Fibroblast of skin of left quadriceps (primary cell): ENCODE data around the gene PHEX.

Experiments used
- DNase-seq, 2 experiments: peaks; one replicate each; pipeline ENCODE4 v3.0.0-alpha.2; 2013; ENCODE audit warnings: low read depth in 2 of 2

Gene PHEX

GRCh38 chrX:22040184-22040583 lies 8.1 kb downstream of the PHEX start:
- DNase-seq = no peak

GRCh38 chrX:22041907-22042530 lies 9.9 kb downstream of the PHEX start:
- DNase-seq = no peak

DNA sequence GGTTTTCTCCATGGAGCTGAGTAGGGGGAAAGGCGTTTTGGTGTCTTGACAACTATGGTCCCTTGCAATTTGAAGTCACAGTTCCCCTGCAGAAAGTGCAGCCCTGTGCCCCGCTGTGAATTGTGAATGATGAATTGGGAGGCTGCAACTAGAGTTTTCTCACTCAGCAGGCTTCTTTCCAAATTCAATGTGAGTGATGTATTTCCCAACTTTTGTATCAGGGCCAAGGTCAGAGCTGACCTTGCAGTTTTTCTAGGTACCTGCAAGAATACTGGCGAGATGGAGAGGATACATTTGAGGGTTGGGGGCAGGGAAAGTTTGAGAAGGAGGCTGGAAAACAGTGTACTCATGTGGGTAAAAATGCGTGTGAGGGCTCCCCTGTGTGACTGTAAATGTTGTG lies 11.7 kb downstream of the PHEX start:
- DNase-seq = no peak

DNA sequence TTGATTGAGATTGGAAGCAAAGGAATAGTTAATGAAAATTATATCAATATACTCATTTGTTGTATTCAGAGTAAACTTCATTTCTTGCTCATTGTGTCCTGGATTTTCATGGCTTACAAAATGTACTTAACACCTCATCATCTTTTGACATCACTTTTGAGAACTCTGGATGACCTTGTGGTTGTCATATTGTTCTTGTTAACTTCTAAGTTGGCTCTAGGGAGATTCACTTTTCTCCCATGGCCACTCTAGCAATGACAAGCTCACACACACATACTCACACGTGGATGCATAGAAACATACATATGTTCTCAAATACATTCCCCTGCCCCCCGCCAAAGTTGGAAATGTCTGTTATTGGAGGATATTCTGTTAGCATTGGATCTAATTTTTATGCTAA lies 15.3 kb downstream of the PHEX start:
- no peak for DNase-seq

DNA sequence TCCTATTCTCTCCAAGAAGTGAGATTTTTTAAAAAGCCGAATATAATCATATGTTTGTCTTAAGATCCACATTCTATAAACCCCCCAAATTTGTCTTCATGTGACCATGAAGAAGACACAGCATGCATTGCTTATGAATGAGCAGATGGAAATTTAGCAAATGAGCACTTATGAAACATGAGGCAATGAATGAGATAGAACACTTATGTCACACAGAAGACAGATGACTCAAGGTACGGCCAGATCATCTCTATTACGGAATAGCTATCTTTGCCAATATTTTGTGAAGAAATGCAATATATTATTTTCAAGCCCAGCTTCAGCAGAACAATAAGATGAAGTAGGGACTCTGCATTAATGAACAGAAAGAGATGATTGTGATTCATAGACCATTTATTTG lies 21.4 kb downstream of the PHEX start:
- DNase-seq = no peak

- DNase-seq = no peak
These were observed 24.1 kb downstream of the PHEX start for GRCh38 chrX:22056235-22056634.

GRCh38 chrX:22057667-22058066 lies 25.5 kb downstream of the PHEX start:
- no peak for DNase-seq

DNA sequence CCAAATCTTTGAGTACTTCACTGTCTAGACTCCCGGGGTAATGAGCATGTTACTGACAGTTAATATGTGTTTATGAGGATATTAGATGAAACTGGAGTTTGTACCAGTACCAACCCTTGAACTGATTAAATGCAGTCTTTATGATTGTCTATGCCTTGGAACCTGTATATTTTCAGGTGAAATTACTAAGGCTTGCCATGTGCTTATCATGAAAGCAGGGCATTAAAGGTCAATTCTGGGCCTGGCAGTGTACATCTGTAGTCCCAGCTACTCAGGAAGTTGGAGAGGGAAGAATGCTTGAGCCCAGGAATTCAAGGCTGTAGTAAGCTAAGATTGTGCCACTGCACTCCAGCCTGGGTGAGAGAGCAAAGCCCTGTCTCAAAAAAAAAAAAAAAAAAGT lies 27.6 kb downstream of the PHEX start:
- DNase-seq = no peak

GRCh38 chrX:22060415-22061280 lies 28.5 kb downstream of the PHEX start:
- peak; percentile 3 to 5 for DNase-seq

- no peak for DNase-seq
These were observed 31.2 kb downstream of the PHEX start for GRCh38 chrX:22063284-22063683.

DNA sequence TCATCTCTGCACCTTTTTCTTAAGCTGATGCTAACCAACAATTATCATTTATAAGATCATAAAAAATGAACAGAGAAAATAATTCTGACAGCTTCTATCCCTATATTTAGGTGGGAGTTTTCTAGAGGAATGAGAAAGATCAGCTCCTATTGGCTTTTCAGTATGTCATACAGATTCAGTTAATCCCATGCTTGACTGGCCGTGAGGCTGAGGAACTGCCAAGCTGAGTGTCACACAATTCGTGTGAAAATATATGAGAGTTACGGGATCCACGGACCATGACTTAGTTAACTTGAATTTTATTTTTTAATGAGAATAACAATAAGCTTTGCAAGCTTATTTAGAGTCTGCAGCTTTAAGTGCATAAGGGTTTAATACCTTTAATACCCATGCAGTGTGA lies 37.5 kb downstream of the PHEX start:
- no peak for DNase-seq

DNA sequence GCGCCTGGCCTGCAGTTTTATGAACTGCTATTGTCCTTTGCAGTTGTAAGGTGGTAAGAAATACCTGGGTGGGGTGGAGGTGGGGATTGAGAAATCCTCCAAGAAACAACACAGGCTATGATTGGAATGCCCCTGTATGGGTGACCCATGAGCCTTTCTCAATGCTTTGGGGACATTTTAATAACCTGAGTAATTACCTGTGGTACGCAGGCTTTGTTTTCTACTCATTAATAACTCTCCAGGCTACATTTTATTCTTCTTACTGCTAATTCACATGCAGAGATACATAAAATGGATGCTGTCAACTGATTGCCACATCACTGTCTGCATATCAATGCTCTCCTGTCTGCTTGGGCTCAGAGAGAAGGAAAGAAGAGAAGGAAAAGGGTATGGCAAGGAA lies 41.8 kb downstream of the PHEX start:
- DNase-seq = no peak

DNA sequence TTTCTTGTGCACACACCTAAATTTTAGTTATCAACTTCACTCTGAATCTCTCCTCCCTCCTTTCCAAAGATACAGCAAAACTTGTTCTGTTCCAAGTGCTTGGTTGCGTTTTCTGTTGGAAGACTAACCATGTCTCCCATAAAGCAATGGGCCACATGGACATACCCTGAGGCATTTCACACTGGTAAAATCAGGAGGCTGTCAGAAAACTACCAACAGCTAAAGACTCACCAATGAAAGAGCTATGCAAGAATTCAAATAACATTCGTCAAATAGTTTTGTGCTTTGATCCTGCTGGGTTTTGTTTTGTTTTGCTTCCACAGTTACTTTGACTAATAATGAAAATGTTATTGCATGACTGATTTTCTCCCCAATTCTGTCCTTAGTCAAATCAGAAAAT lies 46.0 kb downstream of the PHEX start:
- DNase-seq = no peak

- DNase-seq = peak; percentile 20 to 23
These were observed 49.5 kb downstream of the PHEX start for GRCh38 chrX:22081475-22082092.

DNA sequence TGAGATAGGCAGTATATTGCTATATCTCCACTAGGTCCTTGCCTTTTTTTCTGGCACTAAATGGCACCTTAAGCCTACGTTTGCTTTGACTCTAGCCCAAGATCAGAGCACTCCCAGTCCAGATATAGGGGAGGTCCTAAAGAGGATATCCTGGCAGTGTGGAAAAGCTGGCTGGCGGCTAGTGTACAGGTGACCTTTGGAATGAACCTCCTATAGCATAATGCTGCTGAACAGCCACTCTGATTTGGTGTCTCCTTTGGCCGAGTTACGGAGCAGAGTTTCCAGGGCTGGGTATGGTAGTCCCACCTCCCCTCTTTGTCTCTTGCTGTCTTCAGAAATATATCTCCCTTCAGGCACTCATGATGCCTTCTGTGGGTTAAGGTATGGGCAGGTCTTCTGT lies 53.9 kb downstream of the PHEX start:
- DNase-seq = no peak

- DNase-seq = no peak
These were observed 55.0 kb downstream of the PHEX start for GRCh38 chrX:22087011-22087557.

DNA sequence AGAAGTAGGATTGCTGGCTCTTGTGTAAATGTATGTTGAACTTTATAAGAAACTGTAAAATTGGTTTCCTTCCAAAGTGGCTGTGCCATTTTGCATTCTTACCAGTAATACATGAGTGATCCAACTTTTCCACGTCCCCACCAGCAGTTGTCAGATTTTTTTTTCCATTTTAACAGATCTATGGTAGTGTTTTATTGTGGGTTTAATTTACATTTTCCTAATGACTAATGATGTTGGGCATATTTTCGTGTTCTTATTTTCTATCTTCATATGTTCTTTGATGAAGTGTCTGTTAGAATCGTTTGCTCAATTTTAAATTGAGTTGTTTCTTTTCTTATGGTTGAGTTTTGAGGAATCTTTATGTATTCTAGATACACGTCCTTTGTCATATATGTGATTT lies 56.2 kb downstream of the PHEX start:
- no peak for DNase-seq

- peak; percentile 26 for DNase-seq
These were observed 58.1 kb downstream of the PHEX start for GRCh38 chrX:22090181-22090580.

GRCh38 chrX:22093550-22093949 lies 61.4 kb downstream of the PHEX start:
- DNase-seq = no peak

GRCh38 chrX:22095286-22095685 lies 63.2 kb downstream of the PHEX start:
- DNase-seq = peak; percentile 16 to 19

DNA sequence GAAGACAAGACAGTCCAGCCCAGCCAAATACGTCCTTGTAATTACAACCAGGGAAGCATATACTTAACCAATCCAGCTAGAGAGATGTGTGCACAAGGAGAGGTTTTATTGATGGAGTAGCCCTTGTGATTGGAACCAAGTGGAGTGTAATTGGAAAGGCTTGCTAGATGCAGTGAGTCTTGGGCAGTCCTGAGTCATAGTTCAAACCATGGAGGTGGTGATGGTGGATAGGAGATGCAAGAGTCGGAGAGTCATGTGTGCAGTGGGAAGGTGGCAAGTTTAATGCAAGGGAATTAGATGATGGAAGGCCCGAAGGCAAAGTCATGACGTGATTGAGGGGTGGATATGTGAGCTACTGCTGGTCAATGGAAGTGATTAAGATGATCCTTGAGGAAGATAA lies 63.7 kb downstream of the PHEX start:
- no peak for DNase-seq

DNA sequence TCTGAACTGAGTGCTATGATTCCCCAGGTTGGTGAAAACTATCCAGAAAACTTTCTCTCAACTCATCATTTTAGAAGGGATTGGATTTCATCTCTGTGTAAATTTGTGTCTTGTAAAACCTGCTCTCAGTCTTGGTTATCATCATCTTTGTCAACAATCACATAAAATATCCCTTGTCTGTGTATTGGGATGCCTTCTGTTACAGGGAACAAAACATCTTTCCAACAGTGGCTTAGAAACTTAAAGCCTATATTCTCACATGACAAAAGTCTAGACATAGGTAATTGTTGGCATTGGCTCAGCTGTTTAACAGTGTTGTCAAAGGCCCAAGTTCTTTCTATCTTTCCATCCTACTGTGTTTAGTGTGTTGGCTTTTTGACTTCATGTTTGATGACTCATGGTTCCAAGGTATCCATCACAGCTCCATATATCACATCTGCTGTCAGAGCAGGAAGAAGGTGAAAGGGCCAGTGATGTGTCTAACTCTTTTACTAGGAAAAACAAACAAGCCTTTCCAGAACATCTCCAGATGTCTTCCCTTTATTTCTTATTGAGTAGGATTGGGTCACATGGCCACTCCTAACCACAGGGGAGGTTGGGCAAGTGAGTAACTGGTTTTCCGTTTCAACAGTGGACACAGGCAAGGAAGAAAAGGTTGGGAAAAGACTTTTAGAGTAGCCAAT lies 65.0 kb downstream of the PHEX start:
- peak; percentile 70 to 74 for DNase-seq
